SK-N-SH (cell line): Measurements from ENCODE around the gene STPG2. TPM values are rescaled to one million over a fixed set of nuclear protein-coding genes. Genes with fewer than 3 reads are reported as not detected.

Experiments used
- CTCF ChIA-PET: fragments of 300-600, 350-600 bp; formaldehyde crosslinking; extraction: SDS; loops from one replicate; lab custom pipeline; 2021; lab: Yijun Ruan, JAX
- POLR2A ChIA-PET: fragments of 350-600 bp; sonication (Branson Sonifier 250); formaldehyde crosslinking; extraction: SDS; loops from one replicate; lab custom pipeline; 2020; ENCODE audit warnings: antibody characterized with exemption, inconsistent platforms; lab: Yijun Ruan, JAX
- DNase-seq: peaks from one replicate; pipeline ENCODE4 v3.0.0; 2012
- H2AFZ ChIP-seq: fragments of 200-600 bp; sonication (generic); 2 replicates; pipeline ENCODE4 v1.8.1; 2016; ENCODE audit warnings: antibody characterized with exemption, mild to moderate bottlenecking, low read depth
- H3F3A ChIP-seq: fragments of 200-600 bp; sonication (generic); replicated peaks from 2 replicates; pipeline ENCODE3; 2016; ENCODE audit warnings: antibody characterized with exemption, mild to moderate bottlenecking; ENCODE audit not compliant: insufficient read depth
- H3K27ac ChIP-seq, 2 experiments: fragments of 200-500 bp in 1 of 2; fragments of 200-600 bp in 1 of 2; sonication (Bioruptor generic) in 1 of 2; sonication (generic), shearing (Covaris generic) in 1 of 2; 2 replicates each; pipeline versions ENCODE4 v1.5.1 to v1.6.1; 2014 to 2016; ENCODE audit warnings: low read depth in 2 of 2, inconsistent platforms in 1 of 2, low read length in 1 of 2, mild to moderate bottlenecking in 1 of 2, mixed read lengths in 1 of 2
- H3K27me3 ChIP-seq: fragments of 200-600 bp; sonication (generic), shearing (Covaris generic); 2 replicates; pipeline ENCODE4 v1.6.1; 2016; ENCODE audit warnings: mixed run types; ENCODE audit not compliant: insufficient read depth
- H3K36me3 ChIP-seq, 2 experiments: fragments of 200-500 bp in 1 of 2; fragments of 200-600 bp in 1 of 2; sonication (Bioruptor generic) in 1 of 2; sonication (generic) in 1 of 2; replicated peaks in 1 of 2; 2 replicates each; pipeline versions ENCODE3 to v1.5.1; 2014 to 2016; ENCODE audit warnings: low read length in 1 of 2, mild to moderate bottlenecking in 1 of 2; ENCODE audit not compliant: insufficient read depth in 2 of 2, control insufficient read depth in 1 of 2
- H3K4me1 ChIP-seq, 2 experiments: fragments of 200-500 bp in 1 of 2; fragments of 200-600 bp in 1 of 2; sonication (Bioruptor generic) in 1 of 2; sonication (generic), shearing (Covaris generic) in 1 of 2; 2 replicates each; pipeline versions ENCODE4 v1.5.1 to v1.6.1; 2014 to 2016; ENCODE audit warnings: low read depth in 1 of 2, low read length in 1 of 2, mixed run types in 1 of 2; ENCODE audit not compliant: insufficient read depth in 2 of 2, control insufficient read depth in 1 of 2
- H3K4me2 ChIP-seq: fragments of 200-600 bp; sonication (generic), shearing (Covaris generic); 2 replicates; pipeline ENCODE4 v1.6.1; 2017; ENCODE audit warnings: mixed run types
- H3K4me3 ChIP-seq, 2 experiments: fragments of 200-500 bp in 1 of 2; fragments of 200-600 bp in 1 of 2; sonication (Bioruptor generic) in 1 of 2; sonication (generic), shearing (Covaris generic) in 1 of 2; 2 replicates each; pipeline versions ENCODE4 v1.5.1 to v1.8.1; 2014 to 2016; ENCODE audit warnings: low read depth in 2 of 2, inconsistent platforms in 1 of 2, low read length in 1 of 2, mild to moderate bottlenecking in 1 of 2, mixed read lengths in 1 of 2, moderate library complexity in 1 of 2
- H3K79me2 ChIP-seq: fragments of 200-600 bp; sonication (generic); 2 replicates; pipeline ENCODE4 v1.8.1; 2017; ENCODE audit warnings: mild to moderate bottlenecking; ENCODE audit not compliant: insufficient read depth
- H3K9ac ChIP-seq: fragments of 200-600 bp; sonication (generic); 2 replicates; pipeline ENCODE4 v1.6.1; 2017; ENCODE audit warnings: mixed run types
- H3K9me2 ChIP-seq: fragments of 200-600 bp; sonication (generic); 2 replicates; pipeline ENCODE4 v1.6.1; 2017; ENCODE audit warnings: mixed run types
- H3K9me3 ChIP-seq: fragments of 200-600 bp; sonication (generic); 2 replicates; pipeline ENCODE4 v1.6.1; 2017; ENCODE audit warnings: mixed run types, mild to moderate bottlenecking, moderate library complexity
- H4K20me1 ChIP-seq: fragments of 200-600 bp; sonication (generic); 2 replicates; pipeline ENCODE4 v1.6.1; 2017; ENCODE audit warnings: mild to moderate bottlenecking, mixed run types; ENCODE audit not compliant: insufficient read depth
- CTCF ChIP-seq: fragments of 200-600 bp; sonication (generic); IDR thresholded peaks from 2 replicates; pipeline ENCODE4 v1.6.1; 2017; ENCODE audit warnings: antibody characterized with exemption, mild to moderate bottlenecking, moderate library complexity
- ELF1 ChIP-seq: IDR thresholded peaks from 2 replicates; pipeline ENCODE4 v1.4.0; 2012
- EP300 ChIP-seq, 2 experiments: IDR thresholded peaks; 2 replicates each; pipeline versions ENCODE4 v1.4.0 to v1.6.1; 2012; ENCODE audit warnings: borderline replicate concordance in 1 of 2, low read depth in 1 of 2, low read length in 1 of 2
- EZH2phosphoT487 ChIP-seq: fragments of 200-600 bp; sonication (generic); IDR thresholded peaks from 2 replicates; pipeline ENCODE4 v1.6.1; 2017; ENCODE audit warnings: low read depth, mixed run types, mild to moderate bottlenecking, antibody characterized with exemption, moderate library complexity, borderline replicate concordance
- IRF3 ChIP-seq: fragments of 150-350 bp; IDR thresholded peaks from 2 replicates; pipeline ENCODE4 v1.6.1; 2016; ENCODE audit warnings: mild to moderate bottlenecking, low read depth, low read length
- NFIC ChIP-seq: IDR thresholded peaks from 2 replicates; pipeline ENCODE4 v1.4.0; 2012; ENCODE audit warnings: borderline replicate concordance
- POLR2AphosphoS5 ChIP-seq: IDR thresholded peaks from 2 replicates; pipeline ENCODE4 v1.6.1; 2012; ENCODE audit warnings: low read depth, low read length
- RAD21 ChIP-seq: IDR thresholded peaks from 2 replicates; pipeline ENCODE4 v1.6.1; 2012; ENCODE audit warnings: mild to moderate bottlenecking, low read length
- RFX5 ChIP-seq: IDR thresholded peaks from 2 replicates; pipeline ENCODE4 v1.6.1; 2012; ENCODE audit warnings: mild to moderate bottlenecking, improper control_type of control experiment, low read length
- SIN3A ChIP-seq: IDR thresholded peaks from 2 replicates; pipeline ENCODE4 v1.6.1; 2012; ENCODE audit warnings: low read depth, mild to moderate bottlenecking, low read length, moderate library complexity, borderline replicate concordance
- SMC3 ChIP-seq: IDR thresholded peaks from 2 replicates; pipeline ENCODE4 v1.6.1; 2012; ENCODE audit warnings: low read depth, low read length, improper control_type of control experiment
- TCF12 ChIP-seq: IDR thresholded peaks from 2 replicates; pipeline ENCODE4 v1.4.0; 2012
- TEAD4 ChIP-seq: IDR thresholded peaks from 2 replicates; pipeline ENCODE4 v1.4.0; 2012; ENCODE audit warnings: mild to moderate bottlenecking, borderline replicate concordance; ENCODE audit not compliant: insufficient read depth
- WGBS: methylation state at CpG from one replicate; pipeline ENCODE4 v1.1.6; 2017; ENCODE audit warnings: low lambda C conversion rate; 5-methylcytosine and 5-hydroxymethylcytosine counted together
- polyA plus RNA-seq, 3 experiments: library from polyadenylated mRNA; depleted of rRNA; stranded (reverse); fragments of >200 nt; gene quantifications; 2 replicates each; pipeline ENCODE4 v1.2.3, GENCODE V29; 2012

Gene STPG2
- polyA plus RNA-seq, 1 of the 3 experiments (the other 2 are of a cell fraction) = not detected

GRCh38 chr4:97548943-97549583, 594.2 kb downstream of the STPG2 start:
- H3K4me3 ChIP-seq = no peak overlapping the region
- no peaks in the 10 kb centered on the region for H4K20me1 ChIP-seq
- DNase-seq = no peak
- ChIA-PET CTCF (interaction anchor here (1.0 kb wide), 1 partner anchor 156 kb away, joined by 3 read pairs; no protein-coding TSS in a partner anchor), POLR2A (no interaction called here)
- no peaks in the 10 kb centered on the region for H3F3A ChIP-seq
- 0 out of 2 replicates have a peak, but pooled peaks have one; percentile 8 for TF ChIP-seq RAD21
- TF ChIP-seq TEAD4 = no peak
- TF ChIP-seq CTCF = peak; percentile 28; the same call in 1 of the 2 replicates
- no peak for TF ChIP-seq SIN3A
- no peak for TF ChIP-seq EP300 (IDR thresholded peaks at IDR 0.05; ENCODE audit: borderline replicate concordance in 1 of 2, low read depth in 1 of 2, low read length in 1 of 2)
- no peak overlapping the region for H2AFZ ChIP-seq
- no peaks in the 10 kb centered on the region for H3K27me3 ChIP-seq
- 40% methylated on average over 2 of the region's 2 CpGs for WGBS
- no peaks in the 10 kb centered on the region for H3K9me3 ChIP-seq
- no peaks in the 10 kb centered on the region for H3K9me2 ChIP-seq
- no peaks in the 10 kb centered on the region for H3K36me3 ChIP-seq
- no peak overlapping the region for H3K4me2 ChIP-seq
- H3K27ac ChIP-seq = no peak overlapping the region
- no peaks in the 10 kb centered on the region for H3K4me1 ChIP-seq
- no peaks in the 10 kb centered on the region for H3K79me2 ChIP-seq
- H3K9ac ChIP-seq = no peak overlapping the region

- Histone ChIP-seq H3K4me1 (no peaks in the 10 kb centered on the region), H3K79me2 (no peaks in the 10 kb centered on the region), H3F3A (no peaks in the 10 kb centered on the region), H3K4me3 (no peak overlapping the region), H3K4me2 (no peak overlapping the region), H2AFZ (no peak overlapping the region), H3K36me3 (no peaks in the 10 kb centered on the region), H4K20me1 (no peaks in the 10 kb centered on the region), H3K27ac (no peak overlapping the region), H3K9ac (no peak overlapping the region), H3K27me3 (no peaks in the 10 kb centered on the region), H3K9me3 (no peaks in the 10 kb centered on the region), H3K9me2 (no peaks in the 10 kb centered on the region)
- WGBS = 25% methylated on average over 2 of the region's 2 CpGs
- no peak for DNase-seq
- CTCF ChIA-PET = no interaction called here
- POLR2A ChIA-PET = no interaction called here
- TF ChIP-seq EZH2phosphoT487 = no peak
These were observed 595.1 kb downstream of the STPG2 start for GRCh38 chr4:97548186-97548585.

- Histone ChIP-seq H3K27me3 (no peaks in the 10 kb centered on the region), H3K4me2 (no peak overlapping the region), H3K4me1 (no peaks in the 10 kb centered on the region), H2AFZ (no peak overlapping the region), H3K79me2 (no peaks in the 10 kb centered on the region), H3F3A (no peaks in the 10 kb centered on the region), H3K9me3 (no peaks in the 10 kb centered on the region; the same call in 1 of the 2 replicates), H3K36me3 (no peaks in the 10 kb centered on the region), H3K9me2 (no peaks in the 10 kb centered on the region), H3K27ac (no peak overlapping the region), H3K4me3 (no peak overlapping the region), H4K20me1 (no peaks in the 10 kb centered on the region), H3K9ac (no peak overlapping the region)
- DNase-seq = no peak
- ChIA-PET POLR2A (no interaction called here), CTCF (no interaction called here)
- TF ChIP-seq CTCF (no peak), IRF3 (no peak), TCF12 (no peak), SIN3A (no peak), SMC3 (no peak), EZH2phosphoT487 (no peak), RAD21 (no peak), NFIC (no peak), POLR2AphosphoS5 (no peak), RFX5 (no peak), ELF1 (no peak)
These were observed 611.9 kb downstream of the STPG2 start for GRCh38 chr4:97531351-97531750.
